HepG2 (cell line): ENCODE measurements around the gene PHACTR3. TPM values are rescaled to one million over a fixed set of nuclear protein-coding genes. Genes with fewer than 3 reads are reported as not detected.

Experiments
- ATAC-seq: fragments of 200-7000 bp; cut with Tn5 transposase; 3 replicates; pipeline ENCODE4 v1.9.1; 2020; ENCODE audit warnings: mild to moderate bottlenecking, moderate library complexity
- BruUV-seq: library from RNA; stranded (reverse); fragments of 400-500 nt; replicated peaks from 2 replicates; lab custom pipeline; 2021; lab: Mats Ljungman, UMichigan
- CTCF ChIA-PET: fragments of 300-600 bp; formaldehyde crosslinking; extraction: SDS; loops from one replicate; lab custom pipeline; 2021; ENCODE audit warnings: low total read pairs, inconsistent platforms, low intra/inter-chr PET ratio; lab: Yijun Ruan, JAX
- POLR2A ChIA-PET: fragments of 350-600 bp; sonication (Branson Sonifier 250); formaldehyde crosslinking; loops from one replicate; lab custom pipeline; 2020; ENCODE audit warnings: antibody characterized with exemption, inconsistent platforms; lab: Yijun Ruan, JAX
- DNase-seq: peaks from one replicate; pipeline ENCODE4 v3.0.0-alpha.2; 2015; ENCODE audit warnings: low spot score
- FAIRE-seq: peaks from 3 replicates; lab custom pipeline; 2011; peaks lifted over from hg19 to GRCh38; lab: Jason Lieb, UNC
- H2AFZ ChIP-seq: one replicate; pipeline ENCODE4 v1.6.1; 2011; ENCODE audit warnings: low read length, inconsistent platforms
- H3K27ac ChIP-seq: fragments of 300-600 bp; 3 replicates; pipeline ENCODE4 v1.8.0; 2011; ENCODE audit warnings: mixed run types, mild to moderate bottlenecking, mixed read lengths, low read length, inconsistent platforms; ENCODE audit not compliant: insufficient read depth; ENCODE audit errors: extremely low read length
- H3K27me3 ChIP-seq, 2 experiments: fragments of 200-600 bp in 1 of 2; 2 replicates in 1 of 2; 3 replicates in 1 of 2; pipeline versions ENCODE4 v1.6.0 to v1.8.0; 2011; ENCODE audit warnings: low read length in 2 of 2, mild to moderate bottlenecking in 2 of 2, moderate library complexity in 2 of 2, inconsistent platforms in 1 of 2; ENCODE audit not compliant: insufficient read depth in 2 of 2, control insufficient read depth in 1 of 2
- H3K36me3 ChIP-seq, 2 experiments: fragments of 200-600 bp in 1 of 2; replicated peaks in 1 of 2; 2 replicates in 1 of 2; 3 replicates in 1 of 2; pipeline versions ENCODE4 v1.5.1 to v1.8.0; 2011; ENCODE audit warnings: low read length in 2 of 2, inconsistent platforms in 1 of 2; ENCODE audit not compliant: insufficient read depth in 2 of 2, control insufficient read depth in 1 of 2
- H3K4me1 ChIP-seq: 2 replicates; pipeline ENCODE4 v1.5.1; 2012; ENCODE audit warnings: low read length, inconsistent platforms; ENCODE audit not compliant: insufficient read depth
- H3K4me2 ChIP-seq: 2 replicates; pipeline ENCODE4 v1.6.0; 2011; ENCODE audit warnings: low read depth, low read length, inconsistent platforms
- H3K4me3 ChIP-seq, 3 experiments: fragments of 200-600 bp in 1 of 3; sonication (generic), shearing (Covaris generic) in 1 of 3; replicated peaks in 1 of 3; 2 replicates each; pipeline ENCODE4 v1.5.1; 2011 to 2016; ENCODE audit warnings: low read length in 3 of 3, inconsistent platforms in 2 of 3, low read depth in 2 of 3, mild to moderate bottlenecking in 2 of 3, control low read depth in 1 of 3, mixed read lengths in 1 of 3; ENCODE audit not compliant: insufficient read depth in 1 of 3
- H3K79me2 ChIP-seq: one replicate; pipeline ENCODE4 v1.6.1; 2011; ENCODE audit warnings: low read length, inconsistent platforms; ENCODE audit not compliant: insufficient read depth
- H3K9ac ChIP-seq: 2 replicates; pipeline ENCODE4 v1.6.0; 2011; ENCODE audit warnings: mild to moderate bottlenecking, low read depth, low read length, inconsistent platforms; ENCODE audit not compliant: insufficient read depth
- H3K9me3 ChIP-seq: 2 replicates; pipeline ENCODE4 v1.5.1; 2012; ENCODE audit warnings: mild to moderate bottlenecking, low read length
- H4K20me1 ChIP-seq: 2 replicates; pipeline ENCODE4 v1.6.0; 2011; ENCODE audit warnings: inconsistent platforms, mild to moderate bottlenecking, low read length, moderate library complexity; ENCODE audit not compliant: insufficient read depth
- RFXANK ChIP-seq: IDR thresholded peaks from 2 replicates; pipeline ENCODE4 v1.6.1; 2016
- SMAD1 ChIP-seq: sonication (generic); formaldehyde crosslinking; IDR thresholded peaks from 2 replicates; pipeline ENCODE4 v1.4.0; 2020; ENCODE audit warnings: missing genetic modification reagents, low read depth, mild to moderate bottlenecking, borderline replicate concordance
- THYN1 ChIP-seq: sonication (generic); formaldehyde crosslinking; IDR thresholded peaks from 2 replicates; pipeline ENCODE4 v1.8.1; 2023; ENCODE audit warnings: low read depth, mild to moderate bottlenecking, moderate library complexity, missing genetic modification reagents, borderline replicate concordance
- ZBTB34 ChIP-seq: sonication (generic); formaldehyde crosslinking; IDR thresholded peaks from 2 replicates; pipeline ENCODE4 v1.8.0; 2022; ENCODE audit warnings: mild to moderate bottlenecking, missing genetic modification reagents
- ZNF121 ChIP-seq: sonication (generic); formaldehyde crosslinking; IDR thresholded peaks from 2 replicates; pipeline ENCODE4 v1.5.0; 2020; ENCODE audit warnings: mild to moderate bottlenecking, missing genetic modification reagents
- ZNF235 ChIP-seq: sonication (generic); formaldehyde crosslinking; IDR thresholded peaks from 2 replicates; pipeline ENCODE4 v1.8.1; 2023; ENCODE audit warnings: mild to moderate bottlenecking, missing genetic modification reagents, borderline replicate concordance
- ZNF33B ChIP-seq: sonication (generic); formaldehyde crosslinking; IDR thresholded peaks from 2 replicates; pipeline ENCODE4 v1.5.1; 2020; ENCODE audit warnings: mild to moderate bottlenecking, missing genetic modification reagents
- ZNF672 ChIP-seq: sonication (generic); formaldehyde crosslinking; IDR thresholded peaks from 2 replicates; pipeline ENCODE4 v1.8.1; 2022; ENCODE audit warnings: missing genetic modification reagents
- WGBS: methylation state at CpG from one replicate; pipeline ENCODE4 v1.1.6; 2017; ENCODE audit warnings: low lambda C conversion rate; 5-methylcytosine and 5-hydroxymethylcytosine counted together
- in situ Hi-C: cut with HindIII; loops from 2 replicates; pipeline ENCODE4 v1.10.0; 2017; ENCODE audit warnings: low pct_unique_long_range_greater_than_20kb; ENCODE audit not compliant: extremely low pct_ligation_motif_present
- intact Hi-C: fragments of 100-400 bp; cut with micrococcal nuclease; formaldehyde crosslinking; loops from one replicate; pipeline ENCODE4 v1.10.0; 2022; ENCODE audit not compliant: unreplicated experiment
- polyA plus RNA-seq, 8 experiments: library from polyadenylated mRNA; depleted of rRNA in 3 of 8; stranded (reverse) in 7 of 8; unstranded in 1 of 8; fragments of >200 nt; fragmentation: Illumina TruSeq in 4 of 8; extraction: Trizol in 4 of 8; gene quantifications; 2 replicates each; pipeline versions ENCODE4 v1.2.1 to v1.2.3, GENCODE V29; 2011 to 2016; ENCODE audit warnings: low read depth in 4 of 8, missing spikeins in 1 of 8, mixed read lengths in 1 of 8; ENCODE audit not compliant: insufficient read depth in 1 of 8
- total RNA-seq, 5 experiments: library from RNA; depleted of rRNA; stranded (reverse); fragments of >200 nt; fragmentation: Illumina TruSeq; extraction: Trizol; gene quantifications; 2 replicates each; pipeline ENCODE4 v1.2.3, GENCODE V29; 2016; ENCODE audit warnings: low read depth in 1 of 5

PHACTR3 gene
- total and polyA plus RNA-seq, 2 of the 13 experiments (the other 11 are each of a cell fraction or from before 2014, with no cell fraction given), result not detected

GRCh38 chr20:59774204-59774641 is 169.9 kb downstream of the PHACTR3 start:
- Histone ChIP-seq H3K27me3 (peaks cover 3 to 16% of the 10 kb centered on the region in 2 experiments; a peak in 2 of 5 replicates), H2AFZ (no peak overlapping the region), H3K4me1 (no peaks in the 10 kb centered on the region), H3K36me3 (no peaks in the 10 kb centered on the region), H3K79me2 (no peaks in the 10 kb centered on the region), H3K4me2 (no peak overlapping the region), H3K27ac (no peak overlapping the region), H4K20me1 (no peaks in the 10 kb centered on the region; the same call in 1 of the 2 replicates)
- in situ Hi-C loops, result no loop called here
- no peak for FAIRE-seq
- DNase-seq, result no peak
- no peak for ATAC-seq
- ChIA-PET POLR2A (no interaction called here), CTCF (no interaction called here)
- intact Hi-C loops, result no loop called here
- 24% methylated on average over 17 of the region's 17 CpGs for WGBS
- no TSS peak for BruUV-seq
- TF ChIP-seq ZNF235 (CRISPR knock-in tag) (no peak), THYN1 (CRISPR knock-in tag) (no peak), ZNF121 (CRISPR knock-in tag) (no peak), ZNF33B (no peak), SMAD1 (CRISPR knock-in tag) (no peak), ZNF672 (CRISPR knock-in tag) (no peak), ZBTB34 (no peak), RFXANK (no peak)
- TF ChIP-seq, all 625 proteins: peak for 0
- H3K4me3 ChIP-seq, result no peak overlapping the region
- no peaks in the 10 kb centered on the region for H3K9me3 ChIP-seq
- H3K9ac ChIP-seq, result no peak overlapping the region
